NCI-H2107 treated with DMSO at 0.1 percent for 48 hours (cell line): Measurements from ENCODE around the gene PERM1.
"Not testable (repeated sequence)": the region's sequence is repeated elsewhere in the genome, so short reads cannot be mapped to it uniquely, and the experiment has no call there.

Experiments
- DNase-seq: peaks from one replicate; lab custom pipeline; 2025; ENCODE audit not compliant: unreplicated experiment; lab: John Stamatoyannopoulos, UW

The PERM1 gene

GRCh38 chr1:1014799-1015681 is 33.1 kb upstream of the PERM1 start:
- no peak for DNase-seq

- DNase-seq: no peak
These were observed 32.2 kb upstream of the PERM1 start for GRCh38 chr1:1013922-1014648.

GRCh38 chr1:1013105-1013921 is 31.4 kb upstream of the PERM1 start, which contains the start of gene ISG15:
Gene ISG15, plus strand, starts transcription at chr1:1013497. Its CDS starts 77 bp downstream, at chr1:1013574.
- DNase-seq: no peak

GRCh38 chr1:1012736-1013104 is 30.8 kb upstream of the PERM1 start:
- DNase-seq: not testable (repeated sequence)

- no peak for DNase-seq
These were observed 29.6 kb upstream of the PERM1 start for GRCh38 chr1:1011396-1011949.

- not testable (repeated sequence) for DNase-seq
These were observed 28.2 kb upstream of the PERM1 start for GRCh38 chr1:1010131-1010530.

GRCh38 chr1:1006305-1007159 is 24.6 kb upstream of the PERM1 start:
- no peak for DNase-seq

- DNase-seq: no peak
These were observed 23.9 kb upstream of the PERM1 start for GRCh38 chr1:1005774-1006304.

GRCh38 chr1:1004780-1005697 is 23.1 kb upstream of the PERM1 start:
- DNase-seq: no peak

- no peak for DNase-seq
These were observed 22.5 kb upstream of the PERM1 start for GRCh38 chr1:1004420-1004779.

- DNase-seq: no peak
These were observed 21.9 kb upstream of the PERM1 start for GRCh38 chr1:1003618-1004419.

GRCh38 chr1:1001057-1001783 is 19.3 kb upstream of the PERM1 start:
- DNase-seq: no peak

GRCh38 chr1:1000357-1001056 is 18.6 kb upstream of the PERM1 start:
- DNase-seq: no peak

- DNase-seq: no peak
These were observed 17.9 kb upstream of the PERM1 start, which contains the start of gene HES4 for GRCh38 chr1:999725-1000356. Gene HES4, minus strand, starts transcription at chr1:1000097. Its CDS starts 124 bp downstream, at chr1:999973.

- DNase-seq: no peak
These were observed 17.3 kb upstream of the PERM1 start for GRCh38 chr1:998995-999724.

GRCh38 chr1:998745-998994 is 16.8 kb upstream of the PERM1 start:
- DNase-seq: no peak
